H1 (cell line): ENCODE data around the gene OPCML. TPM values are rescaled to one million over a fixed set of nuclear protein-coding genes. Genes with fewer than 3 reads are reported as not detected.

ENCODE experiments used
- CTCF ChIA-PET: fragments of 300-600 bp; sonication (Branson Sonifier 250); formaldehyde crosslinking; loops from one replicate; lab custom pipeline; 2021; ENCODE audit not compliant: partially characterized antibody; lab: Charles Lee
- POLR2A ChIA-PET: fragments of 300-600 bp; sonication (Branson Sonifier 250); formaldehyde crosslinking; loops from one replicate; lab custom pipeline; 2021; ENCODE audit warnings: inconsistent platforms; ENCODE audit not compliant: partially characterized antibody; lab: Charles Lee
- DNase-seq, 2 experiments: peaks; one replicate each; pipeline versions ENCODE4 v3.0.0 to v3.0.0-alpha.2; 2010 to 2022; ENCODE audit warnings: low spot score in 2 of 2, low read depth in 1 of 2, mixed read lengths in 1 of 2
- FAIRE-seq: peaks from 2 replicates; lab custom pipeline; 2011; peaks lifted over from hg19 to GRCh38; lab: Jason Lieb, UNC
- H2AFZ ChIP-seq: 2 replicates; pipeline ENCODE4 v1.8.1; 2012; ENCODE audit warnings: low read length, inconsistent platforms
- H2AK5ac ChIP-seq: 2 replicates; pipeline ENCODE4 v1.6.1; 2013; ENCODE audit warnings: low read depth, low read length
- H2BK120ac ChIP-seq: replicated peaks from 2 replicates; pipeline ENCODE3; 2013; ENCODE audit warnings: low read depth, low read length, inconsistent platforms
- H2BK12ac ChIP-seq: 2 replicates; pipeline ENCODE4 v1.6.1; 2013; ENCODE audit warnings: low read depth, low read length
- H2BK15ac ChIP-seq: 2 replicates; pipeline ENCODE4 v1.6.1; 2013; ENCODE audit warnings: low read length
- H2BK20ac ChIP-seq: 2 replicates; pipeline ENCODE4 v1.6.1; 2013; ENCODE audit warnings: low read length
- H2BK5ac ChIP-seq: 2 replicates; pipeline ENCODE4 v1.6.1; 2013; ENCODE audit warnings: low read depth, low read length
- H3K14ac ChIP-seq: 2 replicates; pipeline ENCODE4 v1.6.1; 2013; ENCODE audit warnings: inconsistent platforms; ENCODE audit not compliant: insufficient read length
- H3K18ac ChIP-seq: 2 replicates; pipeline ENCODE4 v1.6.1; 2013; ENCODE audit warnings: low read length; ENCODE audit errors: extremely low read depth
- H3K23ac ChIP-seq: 2 replicates; pipeline ENCODE4 v1.6.1; 2013; ENCODE audit warnings: inconsistent platforms; ENCODE audit not compliant: insufficient read length
- H3K23me2 ChIP-seq: 2 replicates; pipeline ENCODE4 v1.6.1; 2013; ENCODE audit warnings: low read depth, low read length
- H3K27ac ChIP-seq: 2 replicates; pipeline ENCODE4 v1.6.1; 2011; ENCODE audit warnings: low read depth, low read length, inconsistent platforms
- H3K27me3 ChIP-seq, 4 experiments: replicated peaks in 1 of 4; 1 replicate in 1 of 4; 2 replicates in 3 of 4; pipeline versions ENCODE4 v1.6.1 to v1.8.1; 2011 to 2013; ENCODE audit warnings: low read length in 3 of 4, mild to moderate bottlenecking in 3 of 4, inconsistent platforms in 2 of 4, mixed read lengths in 2 of 4, moderate library complexity in 1 of 4; ENCODE audit not compliant: control insufficient read depth in 3 of 4, insufficient read depth in 3 of 4; ENCODE audit errors: extremely low read depth in 1 of 4
- H3K36me3 ChIP-seq, 4 experiments: 2 replicates each; pipeline versions ENCODE4 v1.6.1 to v1.8.1; 2011 to 2013; ENCODE audit warnings: mild to moderate bottlenecking in 4 of 4, low read length in 3 of 4, moderate library complexity in 2 of 4, control low read depth in 1 of 4, inconsistent platforms in 1 of 4; ENCODE audit not compliant: insufficient read depth in 4 of 4, control insufficient read depth in 2 of 4
- H3K4ac ChIP-seq: replicated peaks from 2 replicates; pipeline ENCODE3; 2013; ENCODE audit warnings: low read length, low read depth, mixed read lengths, inconsistent platforms; ENCODE audit not compliant: insufficient read length
- H3K4me1 ChIP-seq, 4 experiments: replicated peaks in 1 of 4; 1 replicate in 1 of 4; 2 replicates in 3 of 4; pipeline versions ENCODE4 v1.6.1 to v1.8.1; 2011 to 2013; ENCODE audit warnings: low read length in 3 of 4, inconsistent platforms in 2 of 4, mixed read lengths in 1 of 4; ENCODE audit not compliant: insufficient read depth in 4 of 4, control insufficient read depth in 3 of 4
- H3K4me2 ChIP-seq, 2 experiments: 2 replicates each; pipeline versions ENCODE4 v1.6.1 to v1.8.1; 2011 to 2013; ENCODE audit warnings: low read depth in 2 of 2, low read length in 2 of 2, control low read depth in 1 of 2, inconsistent platforms in 1 of 2, mild to moderate bottlenecking in 1 of 2; ENCODE audit not compliant: insufficient read depth in 1 of 2
- H3K4me3 ChIP-seq, 4 experiments: fragments of 200-600, 300-600 bp in 1 of 4; sonication (generic), shearing (Covaris generic), sonication (Bioruptor Twin) in 1 of 4; 2 replicates each; pipeline versions ENCODE4 v1.5.1 to v1.8.1; 2011 to 2016; ENCODE audit warnings: low read length in 4 of 4, low read depth in 3 of 4, control low read depth in 2 of 4, inconsistent platforms in 2 of 4, mild to moderate bottlenecking in 2 of 4, mixed read lengths in 1 of 4, moderate library complexity in 1 of 4; ENCODE audit not compliant: insufficient read depth in 2 of 4; ENCODE audit errors: extremely low read depth in 1 of 4
- H3K56ac ChIP-seq: replicated peaks from 2 replicates; pipeline ENCODE3; 2013; ENCODE audit warnings: low read depth, mild to moderate bottlenecking, mixed read lengths, low read length, inconsistent platforms; ENCODE audit not compliant: insufficient read length
- H3K79me1 ChIP-seq: 2 replicates; pipeline ENCODE4 v1.6.1; 2013; ENCODE audit warnings: low read depth, low read length, control low read depth
- H3K79me2 ChIP-seq, 2 experiments: 2 replicates each; pipeline versions ENCODE4 v1.6.1 to v1.8.1; 2012 to 2013; ENCODE audit warnings: low read length in 2 of 2, mild to moderate bottlenecking in 2 of 2, inconsistent platforms in 1 of 2; ENCODE audit not compliant: insufficient read depth in 2 of 2, control insufficient read depth in 1 of 2
- H3K9ac ChIP-seq, 4 experiments: replicated peaks in 1 of 4; 1 replicate in 1 of 4; 2 replicates in 3 of 4; pipeline versions ENCODE4 v1.6.1 to v1.8.1; 2011 to 2013; ENCODE audit warnings: low read depth in 3 of 4, low read length in 3 of 4, control low read depth in 2 of 4, mild to moderate bottlenecking in 2 of 4, moderate library complexity in 2 of 4, inconsistent platforms in 1 of 4; ENCODE audit errors: extremely low read depth in 1 of 4
- H3K9me3 ChIP-seq, 2 experiments: 2 replicates each; pipeline versions ENCODE4 v1.6.1 to v1.8.1; 2012 to 2013; ENCODE audit warnings: mild to moderate bottlenecking in 2 of 2, moderate library complexity in 2 of 2, control low read depth in 1 of 2, inconsistent platforms in 1 of 2, low read depth in 1 of 2, low read length in 1 of 2, mixed read lengths in 1 of 2; ENCODE audit not compliant: insufficient read depth in 2 of 2
- H4K20me1 ChIP-seq, 2 experiments: replicated peaks in 1 of 2; 2 replicates each; pipeline versions ENCODE3 to v1.8.1; 2011 to 2013; ENCODE audit warnings: inconsistent platforms in 2 of 2, low read length in 2 of 2, mild to moderate bottlenecking in 1 of 2; ENCODE audit not compliant: insufficient read depth in 2 of 2, control insufficient read depth in 1 of 2
- H4K5ac ChIP-seq: 2 replicates; pipeline ENCODE4 v1.6.1; 2013; ENCODE audit warnings: low read length, low read depth, mixed read lengths, inconsistent platforms; ENCODE audit not compliant: insufficient read length
- H4K8ac ChIP-seq: 2 replicates; pipeline ENCODE4 v1.8.0; 2013; ENCODE audit warnings: mild to moderate bottlenecking, moderate library complexity, low read length, inconsistent platforms; ENCODE audit not compliant: insufficient read depth; ENCODE audit errors: extremely low read depth
- H4K91ac ChIP-seq: replicated peaks from 2 replicates; pipeline ENCODE3; 2013; ENCODE audit warnings: low read length, mixed read lengths, inconsistent platforms; ENCODE audit not compliant: insufficient read length
- CEBPB ChIP-seq: IDR thresholded peaks from 2 replicates; pipeline ENCODE4 v1.6.1; 2012; ENCODE audit warnings: low read depth, low read length
- GTF2F1 ChIP-seq: IDR thresholded peaks from 2 replicates; pipeline ENCODE4 v1.6.1; 2012; ENCODE audit warnings: low read depth, low read length, improper control_type of control experiment, borderline replicate concordance
- WGBS, 2 experiments: shearing (Covaris generic) in 1 of 2; methylation state at CpG; one replicate each; pipeline versions ENCODE4 v1.1.6 to v1.1.7; 2013 to 2015; ENCODE audit warnings: low lambda C conversion rate in 2 of 2, mixed read lengths in 2 of 2, inconsistent platforms in 1 of 2, low coverage in 1 of 2, missing lambda C conversion rate in 1 of 2; ENCODE audit not compliant: insufficient replicate concordance in 2 of 2, insufficient coverage in 1 of 2, insufficient read length in 1 of 2; ENCODE audit errors: extremely low coverage in 1 of 2, missing lambda C conversion rate in 1 of 2; 5-methylcytosine and 5-hydroxymethylcytosine counted together
- polyA plus RNA-seq, 7 experiments: library from polyadenylated mRNA; depleted of rRNA in 3 of 7; stranded (reverse) in 5 of 7; unstranded in 2 of 7; fragments of >200 nt in 5 of 7; fragments of 200-250 nt in 2 of 7; gene quantifications; 1 replicate in 5 of 7; 2 replicates in 1 of 7; 4 replicates in 1 of 7; pipeline versions ENCODE4 v1.2.1 to v1.2.3, GENCODE V29; 2011 to 2013; ENCODE audit warnings: missing spikeins in 2 of 7, mixed read lengths in 2 of 7
- total RNA-seq: library from RNA; stranded (reverse); fragmentation: NEBNext Ultra II Directional; extraction: Animal tissue kit (Norgen Biotek cat#: 25700); gene quantifications from 2 replicates; pipeline ENCODE4 v1.2.1, GENCODE V29; 2021

Gene OPCML
- total and polyA plus RNA-seq, 2 of the 8 experiments (the other 6 are each of a cell fraction or from before 2014, with no cell fraction given) = 2.3 to 3.1 TPM

GRCh38 chr11:133577403-133577802, 45.1 kb upstream of the OPCML start:
- Histone ChIP-seq H3K4me3 (no peak overlapping the region), H3K4ac (no peak overlapping the region), H4K8ac (no peak overlapping the region), H4K20me1 (no peaks in the 10 kb centered on the region), H4K91ac (no peak overlapping the region), H2BK5ac (no peak overlapping the region), H3K23ac (no peak overlapping the region), H2AFZ (no peak overlapping the region), H3K27ac (no peak overlapping the region), H3K18ac (no peak overlapping the region), H3K27me3 (no peaks in the 10 kb centered on the region; a peak in 2 of 7 replicates), H3K9ac (no peak overlapping the region), H3K14ac (no peak overlapping the region), H3K4me1 (peaks cover 0 to 10% (median 6%) of the 10 kb centered on the region in 4 experiments; a peak in 4 of 7 replicates), H2BK15ac (no peak overlapping the region), H3K79me1 (no peaks in the 10 kb centered on the region), H4K5ac (no peak overlapping the region), H3K36me3 (no peaks in the 10 kb centered on the region), H3K79me2 (no peaks in the 10 kb centered on the region), H2BK20ac (no peak overlapping the region), H2BK120ac (no peak overlapping the region), H2BK12ac (no peak overlapping the region), H2AK5ac (no peak overlapping the region), H3K9me3 (no peaks in the 10 kb centered on the region), H3K4me2 (no peak overlapping the region), H3K56ac (no peak overlapping the region), H3K23me2 (no peaks in the 10 kb centered on the region)
- TF ChIP-seq GTF2F1 = no peak
- TF ChIP-seq CEBPB = peak; percentile 12; the same call in 1 of the 2 replicates
- DNase-seq (no peak), FAIRE-seq (no peak)
- 85% methylated on average over 3 of the region's 3 CpGs; no CpG with 5 or more reads in 1 of the 2 experiments for WGBS, 2 experiments
- ChIA-PET CTCF (interaction anchor here (1.0 to 5.1 kb wide), 15 partner anchors 11 to 397 kb away, joined by 3 to 31 read pairs (median 4); no protein-coding TSS in a partner anchor), POLR2A (no interaction called here)
